ENCODE data around the gene RTL3. TPM values are rescaled to one million over a fixed set of nuclear protein-coding genes. Genes with fewer than 3 reads are reported as not detected.

RTL3 gene
- total and polyA plus RNA-seq, 9 of the 15 experiments (the other 6 are each of a cell fraction or from before 2014, with no cell fraction given) = not detected

DNA sequence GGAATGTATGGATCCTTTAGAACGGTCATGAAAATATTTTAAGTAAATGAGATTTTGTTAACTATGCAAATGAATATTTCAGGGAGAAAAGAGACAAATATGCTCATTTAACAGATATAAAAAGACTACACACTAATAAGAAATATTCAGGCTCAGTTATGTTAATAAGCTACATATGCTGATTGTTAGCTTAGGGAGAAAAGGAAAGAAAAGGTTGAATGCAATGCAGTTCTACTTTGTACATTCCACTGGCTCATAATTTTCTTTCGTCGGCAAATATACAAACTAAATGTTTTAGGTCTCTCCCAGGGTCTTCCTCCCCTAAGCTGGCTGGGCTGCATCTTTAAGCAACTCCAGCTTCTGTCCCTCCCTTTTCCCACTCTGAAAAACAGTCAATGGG, 2.7 kb upstream of the RTL3 start:
- Histone ChIP-seq H3K9me1 (ENCODE audit: control insufficient read depth, insufficient read depth, low read length) (no peaks in the 10 kb centered on the region), H2AFZ (ENCODE audit: low read depth, low read length) (no peak overlapping the region), H3K27me3 (ENCODE audit: control insufficient read depth in 2 of 2, insufficient read depth in 2 of 2, low read length in 2 of 2) (no peaks in the 10 kb centered on the region), H3K4me1 (replicated peaks in 1 of 2; ENCODE audit: control insufficient read depth in 2 of 2, insufficient read depth in 2 of 2, low read length in 2 of 2) (no peaks in the 10 kb centered on the region), H3K9ac (ENCODE audit: insufficient read depth in 1 of 2, low read depth in 2 of 2, low read length in 2 of 2) (no peak overlapping the region), H3K79me2 (ENCODE audit: control insufficient read depth, insufficient read depth, low read length) (no peaks in the 10 kb centered on the region), H3K4me3 (no peak overlapping the region), H3K36me3 (ENCODE audit: control insufficient read depth, insufficient read depth, low read length) (no peaks in the 10 kb centered on the region), H3K9me3 (replicated peaks; ENCODE audit: control insufficient read depth, insufficient read depth, low read depth, low read length) (no peaks in the 10 kb centered on the region), H3K4me2 (ENCODE audit: insufficient read depth, low read length) (no peak overlapping the region), H4K20me1 (replicated peaks; ENCODE audit: control insufficient read depth, insufficient read depth, low read length) (no peaks in the 10 kb centered on the region), H3K27ac (ENCODE audit: extremely low read depth, low read depth, low read length) (no peak overlapping the region)
- ChIA-PET CTCF (ENCODE audit: low intra/inter-chr PET ratio) (no interaction called here), POLR2A (no interaction called here)
- in situ Hi-C loops (cut with MboI) (no loop called here), intact Hi-C loops (cut with micrococcal nuclease) (no loop called here)
- no peak for ATAC-seq
- FAIRE-seq = no peak
- 0% methylated on average over 3 of the region's 3 CpGs for WGBS (ENCODE audit: insufficient coverage, low coverage, missing lambda C conversion rate)
- DNase-seq (ENCODE audit: extremely low read depth in 1 of 4, low spot score in 3 of 4) = no peak
- BruUV-seq (replicated peaks) = no TSS peak
- TF ChIP-seq ASH1L (IDR thresholded peaks at IDR 0.05; ENCODE audit: borderline replicate concordance, low read depth, partially characterized antibody) = no peak
- no peak for TF ChIP-seq ZNF174 (CRISPR knock-in tag; IDR thresholded peaks at IDR 0.05)
- no peak for TF ChIP-seq CREB1 (IDR thresholded peaks at IDR 0.05)
- TF ChIP-seq CREB1 (CRISPR knock-in tag; IDR thresholded peaks at IDR 0.05) = no peak
- no peak for TF ChIP-seq ZNF77 (CRISPR knock-in tag; IDR thresholded peaks at IDR 0.05)
- no peak for TF ChIP-seq TCF7L2 (IDR thresholded peaks at IDR 0.05; ENCODE audit: low read depth, low read length)
- TF ChIP-seq ZNF146 (CRISPR knock-in tag; IDR thresholded peaks at IDR 0.05; ENCODE audit: unreplicated experiment) = no peak
- no peak for TF ChIP-seq ZNF384 (IDR thresholded peaks at IDR 0.05; ENCODE audit: low read depth, low read length)
- TF ChIP-seq RBM34 (IDR thresholded peaks at IDR 0.05; ENCODE audit: borderline replicate concordance, insufficient read depth, low read length) = no peak
- TF ChIP-seq TAF7 (tag; IDR thresholded peaks at IDR 0.05) = no peak
- TF ChIP-seq MEF2D (tag; conservative IDR thresholded peaks at IDR 0.05; ENCODE audit: low read depth) = no peak
- no peak for TF ChIP-seq L3MBTL2 (IDR thresholded peaks at IDR 0.05)
- TF ChIP-seq, protein P1, sequence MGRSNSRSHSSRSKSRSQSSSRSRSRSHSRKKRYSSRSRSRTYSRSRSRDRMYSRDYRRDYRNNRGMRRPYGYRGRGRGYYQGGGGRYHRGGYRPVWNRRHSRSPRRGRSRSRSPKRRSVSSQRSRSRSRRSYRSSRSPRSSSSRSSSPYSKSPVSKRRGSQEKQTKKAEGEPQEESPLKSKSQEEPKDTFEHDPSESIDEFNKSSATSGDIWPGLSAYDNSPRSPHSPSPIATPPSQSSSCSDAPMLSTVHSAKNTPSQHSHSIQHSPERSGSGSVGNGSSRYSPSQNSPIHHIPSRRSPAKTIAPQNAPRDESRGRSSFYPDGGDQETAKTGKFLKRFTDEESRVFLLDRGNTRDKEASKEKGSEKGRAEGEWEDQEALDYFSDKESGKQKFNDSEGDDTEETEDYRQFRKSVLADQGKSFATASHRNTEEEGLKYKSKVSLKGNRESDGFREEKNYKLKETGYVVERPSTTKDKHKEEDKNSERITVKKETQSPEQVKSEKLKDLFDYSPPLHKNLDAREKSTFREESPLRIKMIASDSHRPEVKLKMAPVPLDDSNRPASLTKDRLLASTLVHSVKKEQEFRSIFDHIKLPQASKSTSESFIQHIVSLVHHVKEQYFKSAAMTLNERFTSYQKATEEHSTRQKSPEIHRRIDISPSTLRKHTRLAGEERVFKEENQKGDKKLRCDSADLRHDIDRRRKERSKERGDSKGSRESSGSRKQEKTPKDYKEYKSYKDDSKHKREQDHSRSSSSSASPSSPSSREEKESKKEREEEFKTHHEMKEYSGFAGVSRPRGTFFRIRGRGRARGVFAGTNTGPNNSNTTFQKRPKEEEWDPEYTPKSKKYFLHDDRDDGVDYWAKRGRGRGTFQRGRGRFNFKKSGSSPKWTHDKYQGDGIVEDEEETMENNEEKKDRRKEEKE (IDR thresholded peaks at IDR 0.05; ENCODE audit: borderline replicate concordance in 1 of 2, control insufficient read depth in 1 of 2, low read depth in 2 of 2, low read length in 1 of 2) = no peak
- no peak for TF ChIP-seq KDM2B (CRISPR knock-in tag; IDR thresholded peaks at IDR 0.05)
- TF ChIP-seq, protein P2, sequence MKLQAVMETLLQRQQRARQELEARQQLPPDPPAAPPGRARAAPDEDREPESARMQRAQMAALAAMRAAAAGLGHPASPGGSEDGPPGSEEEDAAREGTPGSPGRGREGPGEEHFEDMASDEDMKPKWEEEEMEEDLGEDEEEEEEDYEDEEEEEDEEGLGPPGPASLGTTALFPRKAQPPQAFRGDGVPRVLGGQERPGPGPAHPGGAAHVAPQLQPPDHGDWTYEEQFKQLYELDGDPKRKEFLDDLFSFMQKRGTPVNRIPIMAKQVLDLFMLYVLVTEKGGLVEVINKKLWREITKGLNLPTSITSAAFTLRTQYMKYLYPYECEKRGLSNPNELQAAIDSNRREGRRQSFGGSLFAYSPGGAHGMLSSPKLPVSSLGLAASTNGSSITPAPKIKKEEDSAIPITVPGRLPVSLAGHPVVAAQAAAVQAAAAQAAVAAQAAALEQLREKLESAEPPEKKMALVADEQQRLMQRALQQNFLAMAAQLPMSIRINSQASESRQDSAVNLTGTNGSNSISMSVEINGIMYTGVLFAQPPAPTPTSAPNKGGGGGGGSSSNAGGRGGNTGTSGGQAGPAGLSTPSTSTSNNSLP (IDR thresholded peaks at IDR 0.05; ENCODE audit: borderline replicate concordance, low read depth, low read length) = no peak
- no peak for TF ChIP-seq SRSF1 (IDR thresholded peaks at IDR 0.05; ENCODE audit: low read depth, low read length)

Data from K562 (cell line).